H9 (cell line): ENCODE measurements around the gene PXK. TPM values are rescaled to one million over a fixed set of nuclear protein-coding genes. Genes with fewer than 3 reads are reported as not detected.
A peak's percentile ranks its signal among the peaks of the same experiment; 100 is the strongest.

Source experiments
- DNase-seq: peaks from one replicate; pipeline ENCODE4 v3.0.0-alpha.2; 2017
- H2AFZ ChIP-seq: one replicate; pipeline ENCODE4 v1.6.1; 2013; ENCODE audit warnings: mild to moderate bottlenecking, low read length, control low read depth, moderate library complexity
- H2AK5ac ChIP-seq: 2 replicates; pipeline ENCODE4 v1.6.1; 2013; ENCODE audit warnings: low read length, control low read depth, mixed read lengths; ENCODE audit not compliant: insufficient read length
- H2BK120ac ChIP-seq: one replicate; pipeline ENCODE4 v1.6.1; 2013; ENCODE audit warnings: low read depth, mild to moderate bottlenecking, low read length, control low read depth, inconsistent platforms; ENCODE audit not compliant: poor library complexity, severe bottlenecking
- H2BK12ac ChIP-seq: 2 replicates; pipeline ENCODE4 v1.6.1; 2013; ENCODE audit warnings: low read length, control low read depth, mixed read lengths, low read depth; ENCODE audit not compliant: insufficient read length
- H2BK15ac ChIP-seq: 2 replicates; pipeline ENCODE4 v1.6.1; 2013; ENCODE audit warnings: low read depth, low read length, control low read depth
- H2BK20ac ChIP-seq: one replicate; pipeline ENCODE4 v1.6.1; 2013; ENCODE audit warnings: low read depth, mild to moderate bottlenecking, low read length, control low read depth, inconsistent platforms; ENCODE audit not compliant: poor library complexity, severe bottlenecking
- H2BK5ac ChIP-seq: 2 replicates; pipeline ENCODE4 v1.6.1; 2013; ENCODE audit warnings: low read length, control low read depth, mixed read lengths; ENCODE audit not compliant: insufficient read length
- H3K14ac ChIP-seq: 2 replicates; pipeline ENCODE4 v1.6.1; 2013; ENCODE audit warnings: low read length, control low read depth; ENCODE audit not compliant: insufficient read depth
- H3K18ac ChIP-seq: 2 replicates; pipeline ENCODE4 v1.6.1; 2013; ENCODE audit warnings: low read depth, mild to moderate bottlenecking, mixed read lengths, low read length, control low read depth; ENCODE audit not compliant: insufficient read length
- H3K23ac ChIP-seq: 2 replicates; pipeline ENCODE4 v1.6.1; 2013; ENCODE audit warnings: low read length, control low read depth, mixed read lengths, low read depth; ENCODE audit not compliant: insufficient read length
- H3K23me2 ChIP-seq: 2 replicates; pipeline ENCODE4 v1.6.1; 2013; ENCODE audit warnings: low read depth, mild to moderate bottlenecking, mixed read lengths, low read length, control low read depth; ENCODE audit not compliant: insufficient read length, poor library complexity, severe bottlenecking
- H3K27ac ChIP-seq: 2 replicates; pipeline ENCODE4 v1.5.1; 2013; ENCODE audit warnings: low read length, control low read depth, mixed read lengths, low read depth; ENCODE audit not compliant: insufficient read length
- H3K27me3 ChIP-seq: 2 replicates; pipeline ENCODE4 v1.6.1; 2013; ENCODE audit warnings: low read length, control low read depth, inconsistent platforms; ENCODE audit not compliant: insufficient read depth
- H3K4ac ChIP-seq: 2 replicates; pipeline ENCODE4 v1.6.1; 2013; ENCODE audit warnings: low read depth, mild to moderate bottlenecking, control low read depth, inconsistent platforms, low read length, moderate library complexity
- H3K4me1 ChIP-seq: 2 replicates; pipeline ENCODE4 v1.6.1; 2013; ENCODE audit warnings: low read length, control low read depth, inconsistent platforms; ENCODE audit not compliant: insufficient read depth
- H3K4me2 ChIP-seq: 2 replicates; pipeline ENCODE4 v1.6.1; 2013; ENCODE audit warnings: low read length, control low read depth, mixed read lengths; ENCODE audit not compliant: insufficient read length, insufficient read depth
- H3K56ac ChIP-seq: 2 replicates; pipeline ENCODE4 v1.6.1; 2013; ENCODE audit warnings: low read depth, mild to moderate bottlenecking, mixed read lengths, low read length, control low read depth; ENCODE audit not compliant: insufficient read length
- H3K79me1 ChIP-seq: 2 replicates; pipeline ENCODE4 v1.6.1; 2013; ENCODE audit warnings: low read depth, mild to moderate bottlenecking, moderate library complexity, low read length, control low read depth, inconsistent platforms; ENCODE audit not compliant: insufficient read depth, poor library complexity, severe bottlenecking
- H3K79me2 ChIP-seq: 2 replicates; pipeline ENCODE4 v1.6.1; 2013; ENCODE audit warnings: low read length, control low read depth, inconsistent platforms; ENCODE audit not compliant: insufficient read depth
- H3K9ac ChIP-seq: 2 replicates; pipeline ENCODE4 v1.6.1; 2013; ENCODE audit warnings: low read length, control low read depth, mixed read lengths; ENCODE audit not compliant: insufficient read length; ENCODE audit errors: extremely low read depth
- H3K9me3 ChIP-seq: one replicate; pipeline ENCODE4 v1.6.1; 2013; ENCODE audit warnings: low read depth, low read length, inconsistent platforms; ENCODE audit not compliant: control insufficient read depth
- H3T11ph ChIP-seq: one replicate; pipeline ENCODE4 v1.6.1; 2013; ENCODE audit warnings: mild to moderate bottlenecking, low read length, control low read depth, inconsistent platforms
- H4K20me1 ChIP-seq: one replicate; pipeline ENCODE4 v1.6.1; 2013; ENCODE audit not compliant: control insufficient read depth, insufficient read length, insufficient read depth
- H4K5ac ChIP-seq: 2 replicates; pipeline ENCODE4 v1.6.1; 2013; ENCODE audit warnings: low read depth, mild to moderate bottlenecking, mixed read lengths, low read length, control low read depth; ENCODE audit not compliant: insufficient read length
- H4K8ac ChIP-seq: replicated peaks from 2 replicates; pipeline ENCODE4 v1.6.1; 2013; ENCODE audit warnings: low read length, control low read depth, mixed read lengths, low read depth; ENCODE audit not compliant: insufficient read length
- H4K91ac ChIP-seq: 2 replicates; pipeline ENCODE4 v1.6.1; 2013; ENCODE audit warnings: low read depth, mild to moderate bottlenecking, moderate library complexity, mixed read lengths, low read length, control low read depth; ENCODE audit not compliant: insufficient read length
- H3K27ac Mint-ChIP-seq, 3 experiments: 2 replicates in 2 of 3; 3 replicates in 1 of 3; pipeline ENCODE4 v1.8.0; 2020 to 2021; ENCODE audit warnings: mixed read lengths in 3 of 3, mild to moderate bottlenecking in 1 of 3, moderate library complexity in 1 of 3
- H3K27me3 Mint-ChIP-seq: 2 replicates; pipeline ENCODE4 v1.8.0; 2021; ENCODE audit warnings: low read depth, mild to moderate bottlenecking, moderate library complexity, mixed read lengths
- H3K36me3 Mint-ChIP-seq, 3 experiments: 2 replicates in 2 of 3; 3 replicates in 1 of 3; pipeline ENCODE4 v1.8.0; 2020 to 2021; ENCODE audit warnings: low read depth in 3 of 3, mixed read lengths in 3 of 3; ENCODE audit not compliant: insufficient read depth in 1 of 3
- H3K4me1 Mint-ChIP-seq, 2 experiments: 2 replicates each; pipeline ENCODE4 v1.8.0; 2020; ENCODE audit warnings: mixed read lengths in 2 of 2
- H3K4me3 Mint-ChIP-seq, 2 experiments: 2 replicates in 1 of 2; 3 replicates in 1 of 2; pipeline ENCODE4 v1.8.0; 2020 to 2021; ENCODE audit warnings: mild to moderate bottlenecking in 2 of 2, mixed read lengths in 2 of 2, moderate library complexity in 1 of 2
- H3K9me3 Mint-ChIP-seq, 2 experiments: 2 replicates in 1 of 2; 3 replicates in 1 of 2; pipeline ENCODE4 v1.8.0; 2020; ENCODE audit warnings: mild to moderate bottlenecking in 2 of 2, mixed read lengths in 2 of 2, moderate library complexity in 1 of 2
- WGBS: extraction: QIAGEN DNeasy Blood & Tissue Kit; methylation state at CpG from one replicate; pipeline ENCODE4 v1.1.7; 2013; ENCODE audit warnings: missing lambda C conversion rate, low lambda C conversion rate, mixed read lengths; ENCODE audit not compliant: insufficient read length; ENCODE audit errors: extremely low coverage; 5-methylcytosine and 5-hydroxymethylcytosine counted together
- total RNA-seq: library from RNA; stranded (reverse); gene quantifications from 2 replicates; pipeline ENCODE4 v1.2.1, GENCODE V29; 2021
- TF ChIP-seq, protein P1 (sequence below): fragments of 200-600 bp; sonication (generic); conservative IDR thresholded peaks from 3 replicates; pipeline ENCODE4 v1.8.0; 2021; ENCODE audit warnings: antibody characterized with exemption, mild to moderate bottlenecking

The PXK gene
- total RNA-seq, 1 experiment from 2014 or later, result 3.3 TPM

DNA sequence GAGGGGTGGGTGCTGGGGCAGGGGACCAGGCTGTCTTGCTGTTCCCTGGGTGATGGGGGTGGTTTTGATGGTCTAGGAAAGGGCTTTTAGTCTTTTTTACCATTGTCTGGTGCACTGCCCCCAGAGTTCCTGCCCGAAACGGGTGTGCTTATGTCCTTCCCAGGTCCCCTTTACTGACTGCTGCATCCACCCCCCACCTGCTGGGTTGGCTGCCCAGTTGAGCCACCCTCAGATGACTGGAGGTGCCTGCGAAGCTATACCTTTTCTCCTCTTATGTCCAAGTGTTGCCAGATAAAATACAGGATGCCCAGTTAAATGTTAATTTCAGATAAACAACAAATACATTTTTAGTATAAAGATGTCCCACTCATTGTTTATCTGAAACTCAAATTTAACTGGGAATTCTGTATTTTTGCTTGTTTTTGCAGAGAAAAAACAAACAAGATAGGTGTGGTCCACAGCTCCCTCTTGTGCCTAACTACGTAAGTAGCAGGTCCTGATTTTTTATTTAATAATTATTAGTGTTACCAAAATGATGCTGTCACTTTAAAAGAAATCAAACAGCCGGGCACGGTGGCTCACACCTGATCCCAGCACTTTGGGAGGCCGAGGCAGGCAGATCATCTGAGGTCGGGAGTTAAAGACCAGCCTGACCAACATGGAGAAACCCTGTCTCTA lies 32.7 kb upstream of the PXK start:
- Histone ChIP-seq H3K14ac (no peak overlapping the region), H2BK12ac (no peak overlapping the region), H4K5ac (no peak overlapping the region), H2AFZ (no peak overlapping the region), H4K91ac (no peak overlapping the region), H4K8ac (no peak overlapping the region), H2BK20ac (no peak overlapping the region), H3K9ac (no peak overlapping the region), H3K18ac (no peak overlapping the region), H3T11ph (no peak overlapping the region), H2BK5ac (no peak overlapping the region), H3K56ac (no peak overlapping the region), H2AK5ac (no peak overlapping the region), H3K79me1 (no peaks in the 10 kb centered on the region), H2BK15ac (no peak overlapping the region), H3K23me2 (no peaks in the 10 kb centered on the region), H3K79me2 (no peaks in the 10 kb centered on the region), H3K9me3 (no peaks in the 10 kb centered on the region), H3K4ac (no peak overlapping the region), H3K27ac (no peak overlapping the region), H3K27me3 (no peaks in the 10 kb centered on the region), H3K4me1 (no peaks in the 10 kb centered on the region), H3K4me2 (no peak overlapping the region), H4K20me1 (no peaks in the 10 kb centered on the region), H2BK120ac (no peak overlapping the region), H3K23ac (no peak overlapping the region)
- Mint-ChIP-seq H3K4me1 (peaks cover 10 to 11% of the 10 kb centered on the region in 2 experiments), H3K9me3 (peaks cover 0 to 3% of the 10 kb centered on the region in 2 experiments; a peak in 1 of 5 replicates), H3K4me3 (no peak overlapping the region), H3K36me3 (no peaks in the 10 kb centered on the region), H3K27ac (no peak overlapping the region), H3K27me3 (peaks cover 29% of the 10 kb centered on the region)
- DNase-seq, result no peak
- TF ChIP-seq, protein P1, sequence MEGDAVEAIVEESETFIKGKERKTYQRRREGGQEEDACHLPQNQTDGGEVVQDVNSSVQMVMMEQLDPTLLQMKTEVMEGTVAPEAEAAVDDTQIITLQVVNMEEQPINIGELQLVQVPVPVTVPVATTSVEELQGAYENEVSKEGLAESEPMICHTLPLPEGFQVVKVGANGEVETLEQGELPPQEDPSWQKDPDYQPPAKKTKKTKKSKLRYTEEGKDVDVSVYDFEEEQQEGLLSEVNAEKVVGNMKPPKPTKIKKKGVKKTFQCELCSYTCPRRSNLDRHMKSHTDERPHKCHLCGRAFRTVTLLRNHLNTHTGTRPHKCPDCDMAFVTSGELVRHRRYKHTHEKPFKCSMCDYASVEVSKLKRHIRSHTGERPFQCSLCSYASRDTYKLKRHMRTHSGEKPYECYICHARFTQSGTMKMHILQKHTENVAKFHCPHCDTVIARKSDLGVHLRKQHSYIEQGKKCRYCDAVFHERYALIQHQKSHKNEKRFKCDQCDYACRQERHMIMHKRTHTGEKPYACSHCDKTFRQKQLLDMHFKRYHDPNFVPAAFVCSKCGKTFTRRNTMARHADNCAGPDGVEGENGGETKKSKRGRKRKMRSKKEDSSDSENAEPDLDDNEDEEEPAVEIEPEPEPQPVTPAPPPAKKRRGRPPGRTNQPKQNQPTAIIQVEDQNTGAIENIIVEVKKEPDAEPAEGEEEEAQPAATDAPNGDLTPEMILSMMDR, result peak; percentile 81
- no CpG with 5 or more reads among the region's 8 CpGs for WGBS
